ENCODE results near the gene SHISA8.

Gene SHISA8

GRCh38 chr22:41936894-41937169 lies 22.0 kb upstream of the SHISA8 start:
- TF ChIP-seq TARDBP (IDR thresholded peaks at IDR 0.05), result no peak
- no peak for TF ChIP-seq SP1 (IDR thresholded peaks at IDR 0.05)
- no peak for TF ChIP-seq ZNF384 (IDR thresholded peaks at IDR 0.05)
- TF ChIP-seq FOXA1 (IDR thresholded peaks at IDR 0.05), result no peak
- TF ChIP-seq LEF1 (IDR thresholded peaks at IDR 0.05; ENCODE audit: borderline replicate concordance), result no peak
- TF ChIP-seq PKNOX1 (IDR thresholded peaks at IDR 0.05), result no peak
- no peak for TF ChIP-seq L3MBTL2 (conservative IDR thresholded peaks at IDR 0.05)
- no peak for TF ChIP-seq ARNT (IDR thresholded peaks at IDR 0.05)
- TF ChIP-seq CTBP1 (IDR thresholded peaks at IDR 0.05; ENCODE audit: borderline replicate concordance), result no peak
- TF ChIP-seq ELF4 (IDR thresholded peaks at IDR 0.05), result no peak
- no peak for TF ChIP-seq NFRKB (IDR thresholded peaks at IDR 0.05)
- TF ChIP-seq SUZ12 (IDR thresholded peaks at IDR 0.05), result no peak
- no peak for TF ChIP-seq FOXM1 (IDR thresholded peaks at IDR 0.05; ENCODE audit: borderline replicate concordance)
- no peak for TF ChIP-seq HDGF (IDR thresholded peaks at IDR 0.05; ENCODE audit: borderline replicate concordance)
- TF ChIP-seq FOXK2 (IDR thresholded peaks at IDR 0.05), result no peak
- TF ChIP-seq BHLHE40 (IDR thresholded peaks at IDR 0.05; ENCODE audit: borderline replicate concordance), result no peak
- DNase-seq (ENCODE audit: extremely low spot score), result no peak
- POLR2A ChIA-PET, result interaction anchor here (1.1 kb wide), 1 partner anchor 10 kb away, joined by 6 read pairs; the partner anchor contains the start of gene CENPM
- CTCF ChIA-PET, result no interaction called here

GRCh38 chr22:41935509-41935908 lies 20.6 kb upstream of the SHISA8 start:
- POLR2A ChIA-PET, result interaction anchor here (1.1 kb wide), 1 partner anchor 11 kb away, joined by 6 read pairs; the partner anchor contains the start of gene CENPM
- CTCF ChIA-PET, result no interaction called here
- no peak for TF ChIP-seq BHLHE40 (IDR thresholded peaks at IDR 0.05; ENCODE audit: borderline replicate concordance)
- no peak for TF ChIP-seq FOXK2 (IDR thresholded peaks at IDR 0.05)
- no peak for TF ChIP-seq ZNF384 (IDR thresholded peaks at IDR 0.05)
- no peak for TF ChIP-seq TARDBP (IDR thresholded peaks at IDR 0.05)
- no peak for TF ChIP-seq FOXM1 (IDR thresholded peaks at IDR 0.05; ENCODE audit: borderline replicate concordance)
- no peak for TF ChIP-seq FOXA1 (IDR thresholded peaks at IDR 0.05)
- TF ChIP-seq HDGF (IDR thresholded peaks at IDR 0.05; ENCODE audit: borderline replicate concordance), result no peak
- no peak for TF ChIP-seq NFRKB (IDR thresholded peaks at IDR 0.05)
- TF ChIP-seq PKNOX1 (IDR thresholded peaks at IDR 0.05), result no peak
- no peak for TF ChIP-seq CTBP1 (IDR thresholded peaks at IDR 0.05; ENCODE audit: borderline replicate concordance)
- no peak for DNase-seq (ENCODE audit: extremely low spot score)

GRCh38 chr22:41935015-41935351 lies 20.1 kb upstream of the SHISA8 start:
- DNase-seq (ENCODE audit: extremely low spot score), result no peak
- TF ChIP-seq CTBP1 (IDR thresholded peaks at IDR 0.05; ENCODE audit: borderline replicate concordance) (no peak), L3MBTL2 (conservative IDR thresholded peaks at IDR 0.05) (no peak)
- ChIA-PET CTCF (interaction anchor here (1.3 kb wide), 1 partner anchor 10 kb away, joined by 4 read pairs; no protein-coding TSS in a partner anchor), POLR2A (interaction anchor here (1.0 kb wide), 1 partner anchor 12 kb away, joined by 4 read pairs; the partner anchor contains the start of gene CENPM)

- no peak for DNase-seq (ENCODE audit: extremely low spot score)
- TF ChIP-seq ZNF384 (IDR thresholded peaks at IDR 0.05) (no peak), ARNT (IDR thresholded peaks at IDR 0.05) (no peak), FOXA1 (IDR thresholded peaks at IDR 0.05) (no peak), PKNOX1 (IDR thresholded peaks at IDR 0.05) (no peak), SUZ12 (IDR thresholded peaks at IDR 0.05) (no peak), FOXM1 (IDR thresholded peaks at IDR 0.05; ENCODE audit: borderline replicate concordance) (no peak), BHLHE40 (IDR thresholded peaks at IDR 0.05; ENCODE audit: borderline replicate concordance) (no peak), SP1 (IDR thresholded peaks at IDR 0.05) (no peak), TARDBP (IDR thresholded peaks at IDR 0.05) (no peak), ELF4 (IDR thresholded peaks at IDR 0.05) (no peak), LEF1 (IDR thresholded peaks at IDR 0.05; ENCODE audit: borderline replicate concordance) (no peak), CTBP1 (IDR thresholded peaks at IDR 0.05; ENCODE audit: borderline replicate concordance) (no peak), FOXK2 (IDR thresholded peaks at IDR 0.05) (no peak), L3MBTL2 (conservative IDR thresholded peaks at IDR 0.05) (no peak), NFRKB (IDR thresholded peaks at IDR 0.05) (no peak), HDGF (IDR thresholded peaks at IDR 0.05; ENCODE audit: borderline replicate concordance) (no peak)
- POLR2A ChIA-PET, result interaction anchor here (1.0 kb wide), 1 partner anchor 12 kb away, joined by 4 read pairs; the partner anchor contains the start of gene CENPM
- CTCF ChIA-PET, result interaction anchor here (1.3 kb wide), 1 partner anchor 9 kb away, joined by 4 read pairs; no protein-coding TSS in a partner anchor
Measured at GRCh38 chr22:41934284-41935014, 19.6 kb upstream of the SHISA8 start.

- ChIA-PET POLR2A (interaction anchor here (1.0 kb wide), 1 partner anchor 13 kb away, joined by 4 read pairs; the partner anchor contains the start of gene CENPM), CTCF (interaction anchor here (1.3 kb wide), 1 partner anchor 8 kb away, joined by 4 read pairs; no protein-coding TSS in a partner anchor)
- TF ChIP-seq ZNF384 (IDR thresholded peaks at IDR 0.05) (no peak), TARDBP (IDR thresholded peaks at IDR 0.05) (no peak), HDGF (IDR thresholded peaks at IDR 0.05; ENCODE audit: borderline replicate concordance) (no peak), NFRKB (IDR thresholded peaks at IDR 0.05) (no peak), BHLHE40 (IDR thresholded peaks at IDR 0.05; ENCODE audit: borderline replicate concordance) (no peak), FOXA1 (IDR thresholded peaks at IDR 0.05) (no peak), SUZ12 (IDR thresholded peaks at IDR 0.05) (no peak), PKNOX1 (IDR thresholded peaks at IDR 0.05) (no peak), FOXK2 (IDR thresholded peaks at IDR 0.05) (no peak)
- DNase-seq (ENCODE audit: extremely low spot score), result no peak
Measured at GRCh38 chr22:41933411-41934177, 18.7 kb upstream of the SHISA8 start.

Data from HEK293T (cell line).